GM19043 (cell line): ENCODE results near the gene GCNT2.
"Not testable (repeated sequence)": the region's sequence is repeated elsewhere in the genome, so short reads cannot be mapped to it uniquely, and the experiment has no call there.

ENCODE experiments used
- ATAC-seq: cut with Tn5 transposase; IDR thresholded peaks from one replicate; pipeline ENCODE4 v1.9.1; 2021; ENCODE audit warnings: low read depth; ENCODE audit not compliant: unreplicated experiment

The GCNT2 gene

GRCh38 chr6:10543488-10543887 is 22.3 kb downstream of the GCNT2 start:
- no peak for ATAC-seq

- ATAC-seq = no peak
Observed at GRCh38 chr6:10545482-10545881, 24.3 kb downstream of the GCNT2 start.

- ATAC-seq = no peak
Observed at GRCh38 chr6:10547809-10548208, 26.7 kb downstream of the GCNT2 start.

GRCh38 chr6:10550764-10551163 is 29.6 kb downstream of the GCNT2 start:
- ATAC-seq = no peak

- no peak for ATAC-seq
Observed at GRCh38 chr6:10552270-10552810, 31.2 kb downstream of the GCNT2 start.

GRCh38 chr6:10553871-10554270 is 32.7 kb downstream of the GCNT2 start:
- no peak for ATAC-seq

- no peak for ATAC-seq
Observed at GRCh38 chr6:10554826-10555225, 33.7 kb downstream of the GCNT2 start.

- ATAC-seq = no peak
Observed at GRCh38 chr6:10555625-10556309, 34.6 kb downstream of the GCNT2 start.

GRCh38 chr6:10556589-10556988 is 35.4 kb downstream of the GCNT2 start:
- ATAC-seq = no peak

GRCh38 chr6:10556992-10557391 is 35.8 kb downstream of the GCNT2 start:
- ATAC-seq = no peak

GRCh38 chr6:10557913-10558312 is 36.8 kb downstream of the GCNT2 start:
- ATAC-seq = no peak

- no peak for ATAC-seq
Observed at GRCh38 chr6:10558565-10558964, 37.4 kb downstream of the GCNT2 start.

GRCh38 chr6:10559522-10560152 is 38.5 kb downstream of the GCNT2 start:
- no peak for ATAC-seq

- no peak for ATAC-seq
Observed at GRCh38 chr6:10561611-10562199, 40.6 kb downstream of the GCNT2 start.

- ATAC-seq = no peak
Observed at GRCh38 chr6:10564975-10565673, 44.0 kb downstream of the GCNT2 start.

GRCh38 chr6:10565913-10566312 is 44.8 kb downstream of the GCNT2 start:
- no peak for ATAC-seq

- no peak for ATAC-seq
Observed at GRCh38 chr6:10567256-10568026, 46.3 kb downstream of the GCNT2 start.

GRCh38 chr6:10569392-10570127 is 48.4 kb downstream of the GCNT2 start:
- no peak for ATAC-seq

- not testable (repeated sequence) for ATAC-seq
Observed at GRCh38 chr6:10575519-10575918, 54.4 kb downstream of the GCNT2 start.

GRCh38 chr6:10576226-10576625 is 55.1 kb downstream of the GCNT2 start:
- no peak for ATAC-seq
